UCSD-AML1 (cell line): ENCODE results near the gene ABLIM1.

Experiments
- DNase-seq: peaks from one replicate; lab custom pipeline; 2025; ENCODE audit not compliant: unreplicated experiment; lab: John Stamatoyannopoulos, UW

ABLIM1 gene

GRCh38 chr10:114495303-114495702, 162.8 kb downstream of the ABLIM1 start:
- DNase-seq = no peak

- no peak for DNase-seq
Observed at GRCh38 chr10:114492351-114493037, 165.6 kb downstream of the ABLIM1 start.

GRCh38 chr10:114491933-114492332, 166.1 kb downstream of the ABLIM1 start:
- DNase-seq = no peak

GRCh38 chr10:114491419-114491818, 166.7 kb downstream of the ABLIM1 start:
- DNase-seq = no peak

GRCh38 chr10:114489521-114490310, 168.4 kb downstream of the ABLIM1 start:
- no peak for DNase-seq

GRCh38 chr10:114487815-114488536, 170.1 kb downstream of the ABLIM1 start:
- DNase-seq = no peak

GRCh38 chr10:114486938-114487814, 170.9 kb downstream of the ABLIM1 start:
- DNase-seq = no peak

- no peak for DNase-seq
Observed at GRCh38 chr10:114485696-114486400, 172.2 kb downstream of the ABLIM1 start.

- DNase-seq = no peak
Observed at GRCh38 chr10:114483575-114483974, 174.5 kb downstream of the ABLIM1 start.

GRCh38 chr10:114482480-114483304, 175.4 kb downstream of the ABLIM1 start:
- no peak for DNase-seq

GRCh38 chr10:114481055-114481454, 177.0 kb downstream of the ABLIM1 start:
- no peak for DNase-seq

- no peak for DNase-seq
Observed at GRCh38 chr10:114479836-114480235, 178.2 kb downstream of the ABLIM1 start.

- DNase-seq = no peak
Observed at GRCh38 chr10:114479307-114479706, 178.8 kb downstream of the ABLIM1 start.

- DNase-seq = no peak
Observed at GRCh38 chr10:114478281-114478680, 179.8 kb downstream of the ABLIM1 start.

- no peak for DNase-seq
Observed at GRCh38 chr10:114477285-114477684, 180.8 kb downstream of the ABLIM1 start.

- no peak for DNase-seq
Observed at GRCh38 chr10:114474989-114475388, 183.1 kb downstream of the ABLIM1 start.

GRCh38 chr10:114473776-114474175, 184.3 kb downstream of the ABLIM1 start:
- DNase-seq = no peak

GRCh38 chr10:114472877-114473253, 185.2 kb downstream of the ABLIM1 start:
- DNase-seq = no peak
